Endodermal cell (in vitro differentiated cells): ENCODE data around the gene RLF. TPM values are rescaled to one million over a fixed set of nuclear protein-coding genes. Genes with fewer than 3 reads are reported as not detected.

Experiments used
- DNase-seq: peaks from one replicate; pipeline ENCODE4 v3.0.0-alpha.2; 2017
- H3K27ac ChIP-seq: 2 replicates; pipeline ENCODE4 v1.5.1; 2013; ENCODE audit warnings: mild to moderate bottlenecking, low read depth, low read length, moderate library complexity
- H3K27me3 ChIP-seq: 2 replicates; pipeline ENCODE4 v1.6.1; 2013; ENCODE audit warnings: mild to moderate bottlenecking, low read length, moderate library complexity; ENCODE audit not compliant: insufficient read depth, control insufficient read depth, poor library complexity, severe bottlenecking
- H3K36me3 ChIP-seq: 2 replicates; pipeline ENCODE4 v1.7.0; 2013; ENCODE audit warnings: mild to moderate bottlenecking, low read length, moderate library complexity; ENCODE audit not compliant: control insufficient read depth, insufficient read depth
- H3K4me1 ChIP-seq: one replicate; pipeline ENCODE4 v1.7.0; 2013; ENCODE audit warnings: low read length; ENCODE audit not compliant: control insufficient read depth, insufficient read depth
- H3K4me3 ChIP-seq: 2 replicates; pipeline ENCODE4 v1.5.1; 2013; ENCODE audit warnings: mild to moderate bottlenecking, low read length, moderate library complexity
- H3K9ac ChIP-seq: 2 replicates; pipeline ENCODE4 v1.6.1; 2013; ENCODE audit warnings: mild to moderate bottlenecking, low read length, moderate library complexity; ENCODE audit not compliant: poor library complexity, severe bottlenecking; ENCODE audit errors: extremely low read depth
- H3K9me3 ChIP-seq: 2 replicates; pipeline ENCODE4 v1.6.1; 2013; ENCODE audit warnings: mild to moderate bottlenecking, low read length, moderate library complexity; ENCODE audit not compliant: control insufficient read depth
- H3K27ac Mint-ChIP-seq: 2 replicates; pipeline ENCODE4 v1.8.0; 2020; ENCODE audit warnings: mixed read lengths
- H3K27me3 Mint-ChIP-seq: 2 replicates; pipeline ENCODE4 v1.8.0; 2021; ENCODE audit warnings: mild to moderate bottlenecking, mixed read lengths; ENCODE audit not compliant: insufficient read depth
- H3K36me3 Mint-ChIP-seq: 2 replicates; pipeline ENCODE4 v1.8.0; 2020; ENCODE audit warnings: low read depth, mixed read lengths
- H3K4me1 Mint-ChIP-seq: 2 replicates; pipeline ENCODE4 v1.8.0; 2020; ENCODE audit warnings: mixed read lengths
- H3K4me3 Mint-ChIP-seq: 2 replicates; pipeline ENCODE4 v1.8.0; 2020; ENCODE audit warnings: mild to moderate bottlenecking, moderate library complexity, mixed read lengths
- H3K9me3 Mint-ChIP-seq: 2 replicates; pipeline ENCODE4 v1.8.0; 2020; ENCODE audit warnings: mild to moderate bottlenecking, mixed read lengths
- WGBS, 2 experiments: methylation state at CpG; one replicate each; pipeline versions ENCODE4 v1.1.5 to v1.1.7; 2013; ENCODE audit warnings: missing lambda C conversion rate in 2 of 2, mixed read lengths in 1 of 2; ENCODE audit not compliant: insufficient coverage in 1 of 2, insufficient read length in 1 of 2; 5-methylcytosine and 5-hydroxymethylcytosine counted together
- total RNA-seq, 2 donors: library from RNA; stranded (reverse); fragmentation: NEBNext Ultra II Directional in 1 of 2; extraction: Animal tissue kit (Norgen Biotek cat#: 25700) in 1 of 2; gene quantifications; 2 replicates in 1 of 2; 3 replicates in 1 of 2; pipeline ENCODE4 v1.2.1, GENCODE V29; 2021
- TF ChIP-seq, protein P1 (sequence below): fragments of 200-600 bp; sonication (generic); conservative IDR thresholded peaks from 2 replicates; pipeline ENCODE4 v1.5.0; 2021; ENCODE audit warnings: antibody characterized with exemption, mild to moderate bottlenecking

RLF gene
- total RNA-seq, 2 donors from 2014 or later = 18.8 to 23.3 TPM

DNA sequence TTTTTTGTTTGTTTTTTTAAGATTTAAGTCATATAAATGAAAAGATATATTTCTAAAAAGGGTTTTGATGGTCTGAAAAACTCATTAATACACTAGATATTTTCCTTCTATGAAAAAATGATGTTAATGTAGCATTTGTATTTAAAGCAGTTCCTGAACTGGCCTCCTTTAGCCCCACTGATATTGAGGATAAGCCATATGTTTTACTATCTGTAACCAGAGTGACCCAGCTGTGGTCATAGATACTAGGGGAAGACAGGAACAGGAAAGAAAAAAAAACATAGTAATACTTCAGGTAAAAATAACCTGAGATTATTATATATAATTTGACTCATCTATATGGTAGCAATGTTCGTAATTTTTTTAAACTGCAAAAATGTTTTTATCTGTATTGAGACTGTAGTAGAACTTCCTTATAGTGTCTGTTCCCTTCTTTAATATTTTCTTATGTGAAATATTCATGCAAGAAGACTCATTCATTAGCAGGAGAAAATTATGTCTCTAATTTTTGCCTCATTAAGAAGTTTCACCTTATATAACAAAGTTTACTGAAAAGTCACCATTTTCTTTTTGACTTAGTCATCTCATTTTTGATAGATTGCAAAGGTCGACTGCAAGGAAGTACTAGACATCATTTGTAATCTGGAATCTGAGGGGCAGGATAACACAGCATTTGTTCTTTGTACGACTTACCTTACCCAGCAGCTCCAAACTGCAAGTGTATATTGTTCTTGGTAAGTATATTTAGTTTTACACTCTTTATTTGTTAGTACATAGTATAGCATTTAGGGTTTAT lies 61.0 kb downstream of the RLF start:
- Mint-ChIP-seq H3K4me3 (no peak overlapping the region), H3K36me3 (peaks cover 5% of the 10 kb centered on the region), H3K9me3 (no peaks in the 10 kb centered on the region), H3K27ac (no peak overlapping the region), H3K4me1 (peaks cover 7% of the 10 kb centered on the region), H3K27me3 (no peaks in the 10 kb centered on the region)
- no peak overlapping the region for H3K4me3 ChIP-seq
- WGBS, 2 experiments = 86 to 94% methylated on average over 1 to 2 of the region's 3 CpGs
- no peak overlapping the region for H3K9ac ChIP-seq
- no peak overlapping the region for H3K27ac ChIP-seq
- H3K36me3 ChIP-seq = peaks cover 40% of the 10 kb centered on the region
- H3K4me1 ChIP-seq = no peaks in the 10 kb centered on the region
- no peaks in the 10 kb centered on the region for H3K27me3 ChIP-seq
- TF ChIP-seq, protein P1, sequence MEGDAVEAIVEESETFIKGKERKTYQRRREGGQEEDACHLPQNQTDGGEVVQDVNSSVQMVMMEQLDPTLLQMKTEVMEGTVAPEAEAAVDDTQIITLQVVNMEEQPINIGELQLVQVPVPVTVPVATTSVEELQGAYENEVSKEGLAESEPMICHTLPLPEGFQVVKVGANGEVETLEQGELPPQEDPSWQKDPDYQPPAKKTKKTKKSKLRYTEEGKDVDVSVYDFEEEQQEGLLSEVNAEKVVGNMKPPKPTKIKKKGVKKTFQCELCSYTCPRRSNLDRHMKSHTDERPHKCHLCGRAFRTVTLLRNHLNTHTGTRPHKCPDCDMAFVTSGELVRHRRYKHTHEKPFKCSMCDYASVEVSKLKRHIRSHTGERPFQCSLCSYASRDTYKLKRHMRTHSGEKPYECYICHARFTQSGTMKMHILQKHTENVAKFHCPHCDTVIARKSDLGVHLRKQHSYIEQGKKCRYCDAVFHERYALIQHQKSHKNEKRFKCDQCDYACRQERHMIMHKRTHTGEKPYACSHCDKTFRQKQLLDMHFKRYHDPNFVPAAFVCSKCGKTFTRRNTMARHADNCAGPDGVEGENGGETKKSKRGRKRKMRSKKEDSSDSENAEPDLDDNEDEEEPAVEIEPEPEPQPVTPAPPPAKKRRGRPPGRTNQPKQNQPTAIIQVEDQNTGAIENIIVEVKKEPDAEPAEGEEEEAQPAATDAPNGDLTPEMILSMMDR = no peak
- H3K9me3 ChIP-seq = no peaks in the 10 kb centered on the region
- no peak for DNase-seq

DNA sequence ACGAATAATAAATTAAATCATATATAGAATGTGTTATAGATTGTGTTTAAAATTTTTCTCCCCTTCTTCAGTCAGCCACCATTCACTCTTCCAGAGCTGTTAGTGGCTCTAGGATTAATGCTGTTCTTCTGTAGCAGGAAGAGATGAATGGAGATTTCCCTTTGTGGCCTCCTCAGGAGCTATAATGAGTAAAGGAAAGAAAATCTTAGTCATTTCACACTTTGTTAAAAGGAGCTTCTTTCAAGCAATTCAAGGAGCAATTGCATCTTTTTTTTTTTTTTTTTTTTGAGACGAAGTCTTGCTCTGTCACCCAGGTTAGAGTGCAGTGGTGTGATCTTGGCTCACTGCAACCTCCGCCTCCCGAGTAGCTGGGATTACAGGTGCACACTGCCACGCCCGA lies 62.9 kb downstream of the RLF start:
- Mint-ChIP-seq H3K4me3 (no peak overlapping the region), H3K36me3 (peaks cover 8% of the 10 kb centered on the region), H3K9me3 (no peaks in the 10 kb centered on the region), H3K27ac (no peak overlapping the region), H3K27me3 (no peaks in the 10 kb centered on the region), H3K4me1 (peaks cover 7% of the 10 kb centered on the region)
- TF ChIP-seq, protein P1 = no peak
- Histone ChIP-seq H3K9ac (no peak overlapping the region), H3K36me3 (peaks cover 42% of the 10 kb centered on the region), H3K27me3 (no peaks in the 10 kb centered on the region), H3K27ac (no peak overlapping the region), H3K4me3 (no peak overlapping the region), H3K9me3 (no peaks in the 10 kb centered on the region), H3K4me1 (no peaks in the 10 kb centered on the region)
- WGBS, 2 experiments = 97 to 98% methylated on average over 4 to 5 of the region's 6 CpGs
- no peak for DNase-seq

DNA sequence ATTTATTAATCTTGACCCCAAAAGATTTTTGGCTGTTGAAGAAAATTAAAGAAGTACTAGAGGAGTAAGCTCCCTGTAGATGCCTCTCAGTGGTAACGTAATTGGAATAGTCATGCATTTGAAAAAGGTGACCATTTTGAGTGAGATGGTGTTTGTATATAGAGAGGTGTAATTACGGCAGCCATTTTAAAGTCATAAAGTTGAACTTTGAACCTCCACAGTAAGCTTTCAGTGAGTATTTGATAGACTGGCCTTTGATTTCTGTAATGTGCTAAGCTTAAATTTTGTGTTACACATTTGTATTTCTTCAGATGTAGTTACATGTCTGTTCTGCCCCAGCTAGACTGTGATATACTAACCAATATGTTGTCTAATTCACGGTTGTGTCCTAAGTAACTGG lies 65.0 kb downstream of the RLF start:
- Histone ChIP-seq H3K27me3 (no peaks in the 10 kb centered on the region), H3K4me3 (no peak overlapping the region), H3K36me3 (peaks cover 47% of the 10 kb centered on the region), H3K27ac (no peak overlapping the region), H3K4me1 (no peaks in the 10 kb centered on the region), H3K9me3 (no peaks in the 10 kb centered on the region), H3K9ac (no peak overlapping the region)
- H3K27me3 Mint-ChIP-seq = no peaks in the 10 kb centered on the region
- TF ChIP-seq, protein P1 = no peak
- 94% methylated on average over 2 to 3 of the region's 3 CpGs for whole genome bisulfite sequencing, 2 experiments
- H3K4me3 Mint-ChIP-seq = no peak overlapping the region
- DNase-seq = no peak
- no peak overlapping the region for H3K27ac Mint-ChIP-seq
- H3K36me3 Mint-ChIP-seq = peaks cover 16% of the 10 kb centered on the region
- peaks cover 7% of the 10 kb centered on the region for H3K4me1 Mint-ChIP-seq
- H3K9me3 Mint-ChIP-seq = no peaks in the 10 kb centered on the region
